ENCODE results near the gene OR56A3.

The OR56A3 gene

DNA sequence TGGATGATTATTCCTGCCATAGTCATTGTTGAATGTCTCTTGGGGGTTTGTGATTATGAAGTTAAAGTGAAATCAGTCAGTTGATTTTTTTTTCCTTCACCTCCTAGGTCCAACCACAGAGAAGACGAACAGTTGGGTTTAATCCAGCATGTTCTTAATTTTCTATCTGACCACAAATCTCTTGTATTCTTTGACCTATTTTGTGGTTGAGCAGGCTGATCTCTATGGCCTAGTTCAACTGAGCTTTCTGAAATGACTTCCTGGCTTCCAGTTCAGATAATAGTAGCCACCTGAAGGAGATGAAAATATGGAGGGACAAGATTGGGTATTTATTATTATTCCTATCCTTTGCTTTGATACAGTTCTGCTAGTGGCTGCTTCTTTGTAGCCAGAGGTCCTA, 31.5 kb downstream of the OR56A3 start:
- no peak for DNase-seq (ENCODE audit: low read depth)

DNA sequence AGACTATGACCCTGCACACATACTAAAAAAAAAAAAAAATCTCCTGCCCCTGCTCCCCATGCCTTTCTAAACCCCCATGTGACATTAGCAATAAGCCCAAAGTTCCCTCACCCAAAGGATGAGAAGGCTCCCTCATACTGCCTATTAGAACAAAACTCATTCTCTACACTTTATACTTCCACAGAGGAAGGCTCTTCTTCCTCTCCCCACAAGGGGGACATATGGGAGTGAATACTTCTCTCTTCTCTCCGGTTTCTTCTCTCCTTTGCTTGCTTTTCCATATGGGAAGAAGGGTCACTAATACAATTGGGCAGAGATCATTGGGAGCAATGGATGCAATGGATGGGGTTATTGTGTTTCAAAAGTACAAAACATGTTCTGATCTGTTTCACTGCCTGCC, 41.4 kb downstream of the OR56A3 start:
- no peak for DNase-seq (ENCODE audit: low read depth)

DNA sequence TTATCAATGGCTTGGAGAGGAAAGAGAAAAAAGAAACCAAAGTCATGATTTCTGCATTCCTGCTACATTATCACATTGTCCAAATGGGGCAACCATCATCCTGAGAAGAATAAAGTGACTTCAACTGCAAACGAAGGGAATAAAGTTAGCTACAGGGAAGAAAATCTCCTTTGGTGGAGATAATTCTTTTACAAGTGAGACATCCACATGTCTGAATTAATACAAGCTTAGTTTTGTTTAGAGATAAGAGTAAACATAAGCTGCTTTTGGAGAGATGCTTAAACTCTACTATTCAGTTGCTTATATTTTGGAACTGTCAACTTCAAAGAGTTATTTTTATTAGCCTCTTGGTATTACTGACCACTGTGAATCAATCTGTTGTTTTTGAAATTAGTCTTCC, 44.8 kb downstream of the OR56A3 start, which contains the start of gene OR52L1:
Gene OR52L1, minus strand, starts transcription at position 101 of the 400 bp plus-strand sequence. Its CDS starts 55 bp downstream, at position 46.
- DNase-seq (ENCODE audit: low read depth) = no peak

DNA sequence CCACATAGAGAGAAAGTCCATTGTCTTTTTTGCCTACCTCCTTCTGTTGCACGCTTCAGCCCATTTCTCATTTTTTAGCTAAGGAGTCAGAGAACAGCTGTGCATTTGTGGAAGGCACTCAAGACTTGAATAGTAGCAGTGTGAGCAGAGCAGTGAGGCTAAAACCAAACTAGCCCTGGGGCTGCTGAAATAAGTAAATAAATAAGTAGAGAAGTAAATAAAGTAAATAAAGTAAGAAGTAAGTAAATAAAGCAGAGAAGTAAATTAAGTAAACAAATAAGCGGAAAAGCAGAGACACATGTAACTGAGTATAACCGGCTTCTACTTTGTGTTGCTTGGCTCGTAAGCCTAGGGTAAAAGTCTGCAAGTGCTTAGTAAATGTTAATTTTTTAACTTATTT, 47.2 kb downstream of the OR56A3 start:
- DNase-seq (ENCODE audit: low read depth) = no peak

DNA sequence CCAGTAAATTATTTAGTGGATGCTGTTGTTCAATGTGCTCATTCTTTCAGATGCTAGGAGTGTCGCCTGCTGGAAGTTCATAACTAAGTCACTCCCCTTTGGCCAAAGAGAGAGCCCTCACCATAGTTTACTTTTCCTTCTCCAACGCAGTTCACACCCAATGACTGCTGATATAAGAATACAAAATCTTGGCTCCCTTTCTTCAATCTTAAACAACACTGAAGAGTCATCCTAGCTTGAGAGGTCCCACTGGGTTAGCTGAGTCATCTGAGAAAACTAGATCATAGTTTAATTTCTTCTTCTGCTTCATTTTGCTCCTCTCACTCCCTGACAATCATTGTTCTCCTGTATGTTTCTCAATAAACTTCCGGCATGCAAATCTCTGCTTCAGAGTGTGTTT, 50.1 kb downstream of the OR56A3 start:
- DNase-seq (ENCODE audit: low read depth) = peak; percentile 30

DNA sequence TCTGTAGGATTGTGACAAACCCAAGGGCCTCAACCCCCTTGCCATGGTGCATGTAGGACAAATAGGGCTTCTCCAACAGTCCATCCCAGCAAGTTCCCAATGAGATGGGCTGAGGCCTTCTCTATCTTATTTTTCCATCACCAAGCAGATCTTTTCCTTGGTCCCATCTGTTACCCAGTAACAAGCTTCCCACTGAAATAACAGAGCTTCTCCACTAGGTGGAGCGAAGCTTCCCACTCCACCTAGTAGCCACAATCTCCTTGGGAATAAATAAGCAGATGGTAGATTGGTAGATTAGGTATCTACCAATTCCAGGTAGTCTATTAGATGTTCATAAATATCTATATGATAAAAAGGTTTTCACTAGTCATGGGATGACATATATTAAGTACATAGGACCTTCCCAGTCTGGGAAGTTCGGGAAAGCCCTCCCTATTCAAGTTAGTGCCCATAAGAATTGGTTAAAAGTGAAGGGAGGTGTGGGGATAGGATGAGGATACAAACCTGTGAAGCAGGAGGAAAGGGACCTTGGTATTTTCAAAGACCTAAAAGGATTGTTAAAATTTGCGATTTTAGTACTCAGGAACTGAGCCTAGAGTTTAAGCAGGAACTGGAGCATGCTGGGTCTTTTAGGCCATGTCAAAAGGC, 50.7 kb downstream of the OR56A3 start:
- no peak for DNase-seq (ENCODE audit: low read depth)

DNA sequence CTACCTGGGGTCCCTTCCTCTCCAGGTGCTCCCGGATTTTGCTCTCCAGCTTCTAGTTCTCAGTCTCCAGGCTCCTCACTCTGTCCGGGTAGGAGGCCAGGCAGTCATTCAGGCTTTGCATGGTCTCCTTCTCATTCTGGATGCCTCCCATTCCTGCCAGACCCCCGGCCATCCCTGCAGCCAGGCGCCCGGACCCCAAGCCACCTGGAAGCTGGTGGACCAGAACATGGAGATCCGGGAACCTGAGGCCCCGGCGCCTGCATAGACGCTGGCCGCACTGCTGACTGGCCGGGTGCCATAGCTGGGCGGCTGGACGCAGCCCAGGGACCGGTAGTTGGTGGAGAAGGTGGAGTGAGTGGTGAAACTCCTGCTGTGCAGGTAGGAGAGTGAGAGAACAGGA, 52.7 kb downstream of the OR56A3 start:
- DNase-seq (ENCODE audit: low read depth) = no peak
